GM23338 (cell line): ENCODE results near the gene BCAR3. TPM values are rescaled to one million over a fixed set of nuclear protein-coding genes. Genes with fewer than 3 reads are reported as not detected.

Source experiments
- ATAC-seq: fragments of 200-7000 bp; cut with Tn5 transposase; 3 replicates; pipeline ENCODE4 v1.9.1; 2020
- DNase-seq: peaks from one replicate; pipeline ENCODE4 v3.0.0-alpha.2; 2015; ENCODE audit warnings: low spot score
- H2AFZ ChIP-seq: fragments of 200-600 bp; sonication (generic); 2 replicates; pipeline ENCODE4 v1.8.0; 2016; ENCODE audit warnings: antibody characterized with exemption, mild to moderate bottlenecking, moderate library complexity
- H3F3A ChIP-seq: fragments of 200-600 bp; sonication (generic); replicated peaks from 2 replicates; pipeline ENCODE4 v1.8.0; 2017; ENCODE audit warnings: antibody characterized with exemption, mixed run types, low read depth
- H3K27ac ChIP-seq: fragments of 200-600 bp; sonication (generic); 2 replicates; pipeline ENCODE4 v1.6.1; 2016; ENCODE audit warnings: low read depth
- H3K27me3 ChIP-seq: fragments of 200-600 bp; sonication (generic); 2 replicates; pipeline ENCODE4 v1.8.0; 2016; ENCODE audit warnings: mild to moderate bottlenecking, mixed run types, moderate library complexity; ENCODE audit not compliant: insufficient read depth
- H3K36me3 ChIP-seq: fragments of 200-600 bp; sonication (generic); 2 replicates; pipeline ENCODE4 v1.8.0; 2016; ENCODE audit warnings: mild to moderate bottlenecking; ENCODE audit not compliant: insufficient read depth
- H3K4me1 ChIP-seq: fragments of 200-600 bp; sonication (generic); 2 replicates; pipeline ENCODE4 v1.8.0; 2016; ENCODE audit warnings: mild to moderate bottlenecking, moderate library complexity; ENCODE audit not compliant: insufficient read depth
- H3K4me2 ChIP-seq: fragments of 200-600 bp; sonication (generic); 2 replicates; pipeline ENCODE4 v1.7.1; 2017; ENCODE audit warnings: mixed run types
- H3K4me3 ChIP-seq: fragments of 200-600 bp; sonication (generic); 2 replicates; pipeline ENCODE4 v1.6.1; 2016; ENCODE audit warnings: mixed run types
- H3K79me2 ChIP-seq: fragments of 200-600 bp; sonication (generic); replicated peaks from 2 replicates; pipeline ENCODE4 v1.8.0; 2017; ENCODE audit warnings: mild to moderate bottlenecking; ENCODE audit not compliant: insufficient read depth
- H3K9me2 ChIP-seq: fragments of 200-600 bp; sonication (generic); 2 replicates; pipeline ENCODE4 v1.8.0; 2017; ENCODE audit not compliant: insufficient read depth
- H4K20me1 ChIP-seq: fragments of 200-600 bp; sonication (generic); replicated peaks from 2 replicates; pipeline ENCODE4 v1.8.0; 2017; ENCODE audit warnings: mild to moderate bottlenecking; ENCODE audit not compliant: insufficient read depth
- H3K27ac Mint-ChIP-seq: 2 replicates; pipeline ENCODE4 v1.8.0; 2020; ENCODE audit warnings: inconsistent platforms, mild to moderate bottlenecking, moderate library complexity, mixed read lengths
- H3K27me3 Mint-ChIP-seq: 3 replicates; pipeline ENCODE4 v1.8.0; 2022; ENCODE audit warnings: low read depth, mild to moderate bottlenecking, moderate library complexity, mixed read lengths, inconsistent platforms; ENCODE audit not compliant: insufficient read depth, poor library complexity
- H3K36me3 Mint-ChIP-seq: 3 replicates; pipeline ENCODE4 v1.8.0; 2021; ENCODE audit warnings: low read depth, mild to moderate bottlenecking, inconsistent platforms, moderate library complexity, mixed read lengths
- H3K4me1 Mint-ChIP-seq: 3 replicates; pipeline ENCODE4 v1.8.0; 2020; ENCODE audit warnings: mild to moderate bottlenecking, inconsistent platforms, mixed read lengths
- H3K4me3 Mint-ChIP-seq: 3 replicates; pipeline ENCODE4 v1.8.0; 2021; ENCODE audit warnings: moderate library complexity, mild to moderate bottlenecking, inconsistent platforms, mixed read lengths
- H3K9me3 Mint-ChIP-seq: 3 replicates; pipeline ENCODE4 v1.8.0; 2020; ENCODE audit warnings: moderate library complexity, mild to moderate bottlenecking, inconsistent platforms, mixed read lengths
- CREB1 ChIP-seq: fragments of 250-450 bp; sonication (Bioruptor Pico); IDR thresholded peaks from 2 replicates; pipeline ENCODE4 v1.5.0; 2020; ENCODE audit warnings: low read depth, mild to moderate bottlenecking, moderate library complexity
- CTCF ChIP-seq, 2 experiments: fragments of 200-600 bp in 1 of 2; sonication (generic) in 1 of 2; conservative IDR thresholded peaks; 2 replicates each; pipeline versions ENCODE4 v1.5.1 to v1.6.1; 2016 to 2017; ENCODE audit warnings: antibody characterized with exemption in 2 of 2, low read depth in 2 of 2, mild to moderate bottlenecking in 2 of 2, moderate library complexity in 1 of 2
- ETS1 ChIP-seq: IDR thresholded peaks from 2 replicates; pipeline ENCODE4 v1.6.1; 2016; ENCODE audit warnings: antibody characterized with exemption
- EZH2 ChIP-seq: fragments of 200-600 bp; sonication (generic); IDR thresholded peaks from one replicate; pipeline ENCODE4 v1.8.0; 2017; ENCODE audit warnings: antibody characterized with exemption, mild to moderate bottlenecking, low read depth; ENCODE audit not compliant: unreplicated experiment
- EZH2phosphoT487 ChIP-seq: fragments of 200-600 bp; sonication (generic); IDR thresholded peaks from one replicate; pipeline ENCODE4 v1.8.1; 2018; ENCODE audit warnings: antibody characterized with exemption; ENCODE audit not compliant: unreplicated experiment
- JUNB ChIP-seq: IDR thresholded peaks from one replicate; pipeline ENCODE4 v1.6.1; 2016; ENCODE audit warnings: antibody characterized with exemption; ENCODE audit not compliant: unreplicated experiment
- NANOG ChIP-seq: IDR thresholded peaks from 2 replicates; pipeline ENCODE4 v1.6.1; 2016; ENCODE audit warnings: antibody characterized with exemption, borderline replicate concordance
- POLR2AphosphoS5 ChIP-seq: IDR thresholded peaks from 2 replicates; pipeline ENCODE4 v1.6.1; 2016; ENCODE audit warnings: antibody characterized with exemption, low read depth
- REST ChIP-seq: IDR thresholded peaks from one replicate; pipeline ENCODE4 v1.6.1; 2018; ENCODE audit warnings: antibody characterized with exemption; ENCODE audit not compliant: unreplicated experiment
- STAT1 ChIP-seq: IDR thresholded peaks from one replicate; pipeline ENCODE4 v1.6.1; 2016; ENCODE audit warnings: antibody characterized with exemption; ENCODE audit not compliant: unreplicated experiment
- ZNF114 ChIP-seq: fragments of 250-450 bp; sonication (Bioruptor Pico); IDR thresholded peaks from 2 replicates; pipeline ENCODE4 v1.5.0; 2020; ENCODE audit warnings: mild to moderate bottlenecking, moderate library complexity
- ZNF331 ChIP-seq: fragments of 250-450 bp; sonication (Bioruptor Pico); IDR thresholded peaks from 2 replicates; pipeline ENCODE4 v1.5.0; 2020; ENCODE audit warnings: low read depth, mild to moderate bottlenecking, moderate library complexity
- ZNF462 ChIP-seq: fragments of 250-450 bp; sonication (Bioruptor Pico); IDR thresholded peaks from 2 replicates; pipeline ENCODE4 v1.5.0; 2020; ENCODE audit warnings: mild to moderate bottlenecking, moderate library complexity
- polyA plus RNA-seq: library from polyadenylated mRNA; unstranded; fragments of >200 nt; fragmentation: Nextera tagmentation; extraction: Ambion mirVana; gene quantifications from 2 replicates; pipeline ENCODE4 v1.2.1, GENCODE V29; 2016
- total RNA-seq: library from RNA; depleted of rRNA; stranded (reverse); fragments of >200 nt; shearing (Covaris generic); gene quantifications from 2 replicates; pipeline ENCODE4 v1.2.3, GENCODE V29; 2014

The BCAR3 gene
- total and polyA plus RNA-seq, 2 experiments from 2014 or later = 5.5 to 9.7 TPM

- H3F3A ChIP-seq = no peaks in the 10 kb centered on the region
- no peak overlapping the region; the same call in 1 of the 2 replicates for H3K27ac ChIP-seq
- TF ChIP-seq POLR2AphosphoS5 (no peak), ETS1 (no peak), JUNB (no peak), NANOG (no peak), STAT1 (no peak), ZNF114 (CRISPR knock-in tag) (no peak), ZNF462 (CRISPR knock-in tag) (no peak), ZNF331 (CRISPR knock-in tag) (no peak), CREB1 (no peak), EZH2phosphoT487 (no peak), CTCF (conservative IDR thresholded peaks at IDR 0.05; ENCODE audit: low read depth in 2 of 2) (no peak), REST (no peak), EZH2 (no peak)
- no peak overlapping the region for H2AFZ ChIP-seq
- no peaks in the 10 kb centered on the region for H4K20me1 ChIP-seq
- no peaks in the 10 kb centered on the region for H3K36me3 ChIP-seq
- H3K27ac Mint-ChIP-seq = no peak overlapping the region; the same call in 1 of the 2 replicates
- no peaks in the 10 kb centered on the region for H3K4me1 Mint-ChIP-seq
- H3K4me2 ChIP-seq = no peak overlapping the region
- no peaks in the 10 kb centered on the region for H3K79me2 ChIP-seq
- H3K4me1 ChIP-seq = no peaks in the 10 kb centered on the region
- no peak overlapping the region for H3K4me3 Mint-ChIP-seq
- DNase-seq (no peak), ATAC-seq (no peak)
- no peaks in the 10 kb centered on the region for H3K9me2 ChIP-seq
- H3K9me3 Mint-ChIP-seq = no peaks in the 10 kb centered on the region
- H3K27me3 Mint-ChIP-seq = peaks cover 2% of the 10 kb centered on the region
- H3K4me3 ChIP-seq = no peak overlapping the region
- H3K27me3 ChIP-seq = no peaks in the 10 kb centered on the region
- H3K36me3 Mint-ChIP-seq = peaks cover 10% of the 10 kb centered on the region; the same call in 2 of the 3 replicates
Observed at GRCh38 chr1:93656491-93656890, 25.1 kb downstream of the BCAR3 start.
